Measurements from ENCODE around the gene BNC2. TPM values are rescaled to one million over a fixed set of nuclear protein-coding genes. Genes with fewer than 3 reads are reported as not detected.

Gene BNC2
- total RNA-seq, 2 donors from 2014 or later, result 0.99 to 1.8 TPM

GRCh38 chr9:16585591-16585990 is 284.9 kb downstream of the BNC2 start:
- Histone ChIP-seq H3K4me1 (no peaks in the 10 kb centered on the region), H3K27me3 (no peaks in the 10 kb centered on the region), H3K27ac (no peak overlapping the region), H3K36me3 (replicated peaks in 1 of 2; ENCODE audit: insufficient read depth in 1 of 2, low read depth in 2 of 2) (no peaks in the 10 kb centered on the region), H3K4me3 (no peak overlapping the region), H3K9me3 (no peaks in the 10 kb centered on the region)
- DNase-seq, result no peak
- no peak for ATAC-seq
- no peak for TF ChIP-seq POLR2A (IDR thresholded peaks at IDR 0.05)
- TF ChIP-seq CTCF (IDR thresholded peaks at IDR 0.05), result no peak
- intact Hi-C loops (cut with DNase I), result no loop called here
- whole genome bisulfite sequencing, 2 donors, result 67 to 73% methylated on average over 4 of the region's 4 CpGs

- no peak overlapping the region for H3K27ac ChIP-seq
- DNase-seq (no peak), ATAC-seq (no peak)
- TF ChIP-seq CTCF (IDR thresholded peaks at IDR 0.05) (no peak), POLR2A (IDR thresholded peaks at IDR 0.05) (no peak)
- intact Hi-C loops (cut with DNase I), result no loop called here
- no peak overlapping the region for H3K4me3 ChIP-seq
- no peaks in the 10 kb centered on the region for H3K27me3 ChIP-seq
- WGBS, 2 donors, result 66 to 76% methylated on average over 2 of the region's 2 CpGs
- no peaks in the 10 kb centered on the region for H3K4me1 ChIP-seq
- H3K9me3 ChIP-seq, result no peaks in the 10 kb centered on the region
- H3K36me3 ChIP-seq (replicated peaks in 1 of 2; ENCODE audit: insufficient read depth in 1 of 2, low read depth in 2 of 2), result no peaks in the 10 kb centered on the region
Measured at GRCh38 chr9:16579872-16580432, 290.5 kb downstream of the BNC2 start.

- Histone ChIP-seq H3K9me3 (no peaks in the 10 kb centered on the region), H3K4me1 (peaks cover 8% of the 10 kb centered on the region), H3K27ac (no peak overlapping the region), H3K36me3 (replicated peaks in 1 of 2; ENCODE audit: insufficient read depth in 1 of 2, low read depth in 2 of 2) (no peaks in the 10 kb centered on the region), H3K4me3 (no peak overlapping the region), H3K27me3 (no peaks in the 10 kb centered on the region)
- DNase-seq, result no peak
- no peak for ATAC-seq
- 53 to 58% methylated on average over 3 of the region's 3 CpGs for WGBS, 2 donors
- no peak for TF ChIP-seq CTCF (IDR thresholded peaks at IDR 0.05)
- no peak for TF ChIP-seq POLR2A (IDR thresholded peaks at IDR 0.05)
- intact Hi-C loops (cut with DNase I), result no loop called here
Measured at GRCh38 chr9:16575986-16576245, 294.6 kb downstream of the BNC2 start.

DNA sequence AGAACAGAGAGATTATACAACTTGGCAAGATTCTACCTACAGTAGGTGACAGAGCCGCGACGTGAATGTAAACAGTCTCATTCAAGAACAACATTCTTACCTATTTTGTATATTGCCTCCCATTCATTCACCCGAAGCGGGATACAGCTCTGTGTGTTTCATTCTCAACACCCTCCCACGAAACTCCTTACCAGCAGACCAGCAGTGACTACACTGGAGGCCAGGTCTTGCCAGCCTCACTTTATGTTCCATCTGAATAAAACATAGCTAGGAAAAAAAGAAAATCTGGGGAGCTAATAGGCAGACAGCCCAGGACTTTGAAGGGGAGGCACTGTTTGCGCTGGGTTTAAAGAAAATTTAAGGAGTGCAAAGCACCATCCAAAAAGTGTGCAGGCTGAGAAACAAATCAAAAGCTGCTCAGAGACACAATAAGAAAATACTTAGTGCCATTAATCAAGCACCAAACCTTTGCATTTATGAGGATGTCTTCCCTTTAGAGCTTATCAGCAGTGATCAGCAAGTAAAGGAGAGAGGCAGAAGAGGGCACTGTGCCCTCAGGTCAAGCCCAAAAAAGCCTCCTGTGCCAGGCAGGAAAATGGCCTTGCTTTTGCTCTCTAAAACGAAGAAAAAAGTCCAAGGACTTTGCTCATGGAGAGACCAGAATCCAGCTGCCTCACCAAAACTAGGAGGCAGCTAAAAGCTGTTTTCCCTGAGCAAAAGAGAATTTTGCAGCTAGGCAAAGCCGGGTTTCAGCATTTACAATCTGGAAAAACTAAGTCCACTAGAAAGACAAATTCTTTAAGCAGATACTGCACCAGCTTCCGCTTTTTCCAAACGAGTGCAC is 295.1 kb downstream of the BNC2 start:
- Histone ChIP-seq H3K27ac (no peak overlapping the region), H3K36me3 (replicated peaks in 1 of 2; ENCODE audit: insufficient read depth in 1 of 2, low read depth in 2 of 2) (no peaks in the 10 kb centered on the region), H3K4me3 (no peak overlapping the region), H3K27me3 (no peaks in the 10 kb centered on the region), H3K4me1 (peaks cover 8% of the 10 kb centered on the region), H3K9me3 (no peaks in the 10 kb centered on the region)
- ATAC-seq (no peak), DNase-seq (no peak)
- 58 to 65% methylated on average over 11 of the region's 11 CpGs for WGBS, 2 donors
- TF ChIP-seq CTCF (IDR thresholded peaks at IDR 0.05) (no peak), POLR2A (IDR thresholded peaks at IDR 0.05) (no peak)
- intact Hi-C loops (cut with DNase I), result no loop called here
